Gastrocnemius medialis (tissue), 4 donors: Measurements from ENCODE around the gene RAB6B. TPM values are rescaled to one million over a fixed set of nuclear protein-coding genes. Genes with fewer than 3 reads are reported as not detected.

Source experiments
- ATAC-seq, 2 donors: fragments of 150-250 bp; one replicate each; pipeline ENCODE4 v1.9.1; 2016
- DNase-seq, 2 donors: peaks; one replicate each; pipeline ENCODE4 v3.0.0-alpha.2; 2019
- H3K27ac ChIP-seq, 4 donors: fragments of 200-600 bp; sonication (generic); 1 replicate in 1 of 4; 2 replicates in 3 of 4; pipeline ENCODE4 v1.5.1; 2016 to 2018; ENCODE audit warnings: mild to moderate bottlenecking in 2 of 4, moderate library complexity in 1 of 4
- H3K27me3 ChIP-seq, 3 donors: fragments of 200-600 bp; sonication (generic) in 2 of 3; 1 replicate in 1 of 3; 2 replicates in 2 of 3; pipeline versions ENCODE4 v1.5.1 to v1.6.0; 2016 to 2019; ENCODE audit warnings: mild to moderate bottlenecking in 1 of 3, moderate library complexity in 1 of 3
- H3K36me3 ChIP-seq, 2 donors: fragments of 200-600 bp; sonication (generic) in 1 of 2; one replicate each; pipeline ENCODE4 v1.5.1; 2017 to 2018
- H3K4me1 ChIP-seq, 2 donors: fragments of 200-600 bp; sonication (generic) in 1 of 2; one replicate each; pipeline ENCODE4 v1.5.1; 2016 to 2017; ENCODE audit warnings: mild to moderate bottlenecking in 2 of 2
- H3K4me3 ChIP-seq, 4 donors: fragments of 200-600 bp; sonication (generic) in 3 of 4; 1 replicate in 1 of 4; 2 replicates in 3 of 4; pipeline ENCODE4 v1.5.1; 2016 to 2019; ENCODE audit warnings: mild to moderate bottlenecking in 2 of 4
- H3K9me3 ChIP-seq, 3 donors: fragments of 200-600 bp; sonication (generic) in 2 of 3; 1 replicate in 1 of 3; 2 replicates in 2 of 3; pipeline ENCODE4 v1.5.1; 2016 to 2019
- CTCF ChIP-seq, 5 experiments: fragments of 450-650 bp in 3 of 5; fragments of 200-600 bp in 2 of 5; sonication (generic) in 2 of 5; IDR thresholded peaks in 4 of 5; conservative IDR thresholded peaks in 1 of 5; 1 replicate in 4 of 5; 2 replicates in 1 of 5; pipeline ENCODE4 v1.5.1; 2016 to 2019; ENCODE audit warnings: antibody characterized with exemption in 5 of 5, mild to moderate bottlenecking in 3 of 5, moderate library complexity in 3 of 5
- POLR2A ChIP-seq, 2 donors: fragments of 450-650 bp; IDR thresholded peaks; one replicate each; pipeline ENCODE4 v1.6.1; 2017; ENCODE audit warnings: antibody characterized with exemption in 2 of 2, mild to moderate bottlenecking in 2 of 2, moderate library complexity in 2 of 2
- in situ Hi-C, 4 donors: fragments of 200-750 bp; cut with MboI; loops; one replicate each; pipeline versions ENCODE4 v1.15.0 to v1.8.0; 2017; ENCODE audit warnings: low sequenced_read_pairs in 4 of 4
- intact Hi-C: fragments of 100-400 bp; cut with DNase I; formaldehyde crosslinking; loops from one replicate; pipeline ENCODE4 v1.15.1; 2023; ENCODE audit warnings: low total_unique reads
- total RNA-seq, 4 donors: library from RNA; depleted of rRNA; stranded (reverse); fragments of >200 nt; gene quantifications; one replicate each; pipeline versions ENCODE4 v1.1.0 to v1.2.3, GENCODE V29; 2016

The RAB6B gene
- total RNA-seq, 4 donors from 2014 or later, result 0.31 to 1.1 (median 0.72) TPM

- ATAC-seq, result no peak
Observed at GRCh38 chr3:133854264-133855001, 41.2 kb downstream of the RAB6B start.

GRCh38 chr3:133853925-133854227, 41.8 kb downstream of the RAB6B start:
- DNase-seq (no peak), ATAC-seq (no peak)
- Histone ChIP-seq H3K4me3 (no peak overlapping the region), H3K36me3 (no peaks in the 10 kb centered on the region), H3K27ac (no peak overlapping the region), H3K27me3 (no peaks in the 10 kb centered on the region), H3K4me1 (no peaks in the 10 kb centered on the region), H3K9me3 (no peaks in the 10 kb centered on the region)
- intact Hi-C loops (no loop called here), in situ Hi-C loops (no loop called here)
- TF ChIP-seq POLR2A (IDR thresholded peaks at IDR 0.05) (no peak), CTCF (IDR thresholded peaks at IDR 0.05 in 4 of 5, conservative IDR thresholded peaks at IDR 0.05 in 1 of 5) (no peak)

More at GRCh38 chr3:133854264-133855001, 41.2 kb downstream of the RAB6B start:
- no peak for DNase-seq
- in situ Hi-C loops (no loop called here), intact Hi-C loops (no loop called here)
- Histone ChIP-seq H3K4me1 (no peaks in the 10 kb centered on the region), H3K9me3 (no peaks in the 10 kb centered on the region), H3K4me3 (no peak overlapping the region), H3K27ac (no peak overlapping the region), H3K27me3 (no peaks in the 10 kb centered on the region), H3K36me3 (no peaks in the 10 kb centered on the region)
- TF ChIP-seq POLR2A (IDR thresholded peaks at IDR 0.05) (no peak), CTCF (IDR thresholded peaks at IDR 0.05 in 4 of 5, conservative IDR thresholded peaks at IDR 0.05 in 1 of 5) (no peak)

GRCh38 chr3:133853063-133853924, 42.4 kb downstream of the RAB6B start:
- intact Hi-C loops, result no loop called here
- no peaks in the 10 kb centered on the region for H3K36me3 ChIP-seq

GRCh38 chr3:133851931-133852330, 43.8 kb downstream of the RAB6B start:
- Histone ChIP-seq H3K4me1 (no peaks in the 10 kb centered on the region), H3K4me3 (no peak overlapping the region), H3K9me3 (no peaks in the 10 kb centered on the region), H3K27ac (no peak overlapping the region), H3K27me3 (no peaks in the 10 kb centered on the region), H3K36me3 (no peaks in the 10 kb centered on the region)
- no peak for TF ChIP-seq POLR2A (IDR thresholded peaks at IDR 0.05)
- TF ChIP-seq CTCF (IDR thresholded peaks at IDR 0.05 in 4 of 5, conservative IDR thresholded peaks at IDR 0.05 in 1 of 5), result no peak
- no peak for ATAC-seq
- intact Hi-C loops, result no loop called here
- in situ Hi-C loops, result no loop called here
- no peak for DNase-seq

More at GRCh38 chr3:133853063-133853924, 42.4 kb downstream of the RAB6B start:
- no peak for DNase-seq
- no peak for ATAC-seq
- in situ Hi-C loops, result no loop called here
- no peak overlapping the region for H3K27ac ChIP-seq
- H3K9me3 ChIP-seq, result no peaks in the 10 kb centered on the region
- no peaks in the 10 kb centered on the region for H3K4me1 ChIP-seq
- no peak overlapping the region for H3K4me3 ChIP-seq
- H3K27me3 ChIP-seq, result no peaks in the 10 kb centered on the region
- no peak for TF ChIP-seq POLR2A (IDR thresholded peaks at IDR 0.05)
- no peak for TF ChIP-seq CTCF (IDR thresholded peaks at IDR 0.05 in 4 of 5, conservative IDR thresholded peaks at IDR 0.05 in 1 of 5)
